IMR-90 (cell line): ENCODE measurements around the gene STX8. TPM values are rescaled to one million over a fixed set of nuclear protein-coding genes. Genes with fewer than 3 reads are reported as not detected.

ENCODE experiments used
- ATAC-seq: fragments of 200-7000 bp; cut with Tn5 transposase; 2 replicates; pipeline ENCODE4 v1.9.1; 2020; ENCODE audit warnings: low read depth, mild to moderate bottlenecking, moderate library complexity
- BruUV-seq: library from RNA; stranded (reverse); fragments of 400-500 nt; replicated peaks from 2 replicates; lab custom pipeline; 2021; lab: Mats Ljungman, UMichigan
- CTCF ChIA-PET: fragments of 300-600 bp; formaldehyde crosslinking; extraction: SDS; loops from one replicate; lab custom pipeline; 2021; ENCODE audit warnings: antibody characterized with exemption; lab: Yijun Ruan, JAX
- POLR2A ChIA-PET: fragments of 300-600 bp; sonication (Branson Sonifier 250); formaldehyde crosslinking; loops from one replicate; lab custom pipeline; 2022; ENCODE audit warnings: antibody characterized with exemption; ENCODE audit not compliant: unreplicated experiment; lab: Charles Lee
- DNase-seq: peaks from one replicate; pipeline ENCODE4 v3.0.0; 2013
- H2AFZ ChIP-seq: replicated peaks from 2 replicates; pipeline ENCODE3; 2013; ENCODE audit warnings: low read length, mild to moderate bottlenecking; ENCODE audit not compliant: poor library complexity
- H2AK5ac ChIP-seq: 2 replicates; pipeline ENCODE4 v1.6.1; 2013; ENCODE audit warnings: low read depth, low read length, inconsistent platforms
- H2AK9ac ChIP-seq: replicated peaks from 2 replicates; pipeline ENCODE3; 2013; ENCODE audit warnings: mild to moderate bottlenecking, low read depth, low read length, moderate library complexity; ENCODE audit not compliant: poor library complexity
- H2BK120ac ChIP-seq: 2 replicates; pipeline ENCODE4 v1.6.1; 2013; ENCODE audit warnings: low read depth, low read length, inconsistent platforms
- H2BK15ac ChIP-seq: 3 replicates; pipeline ENCODE4 v1.6.1; 2013; ENCODE audit warnings: low read depth, low read length, inconsistent platforms
- H2BK20ac ChIP-seq: 2 replicates; pipeline ENCODE4 v1.6.1; 2013; ENCODE audit warnings: low read depth, mild to moderate bottlenecking, inconsistent platforms, low read length, moderate library complexity
- H2BK5ac ChIP-seq: 2 replicates; pipeline ENCODE4 v1.6.1; 2013; ENCODE audit warnings: mild to moderate bottlenecking, low read depth, low read length, inconsistent platforms; ENCODE audit not compliant: poor library complexity, severe bottlenecking
- H3K14ac ChIP-seq: replicated peaks from 2 replicates; pipeline ENCODE4 v1.6.1; 2013; ENCODE audit warnings: low read depth, low read length, inconsistent platforms
- H3K18ac ChIP-seq: 2 replicates; pipeline ENCODE4 v1.6.1; 2013; ENCODE audit warnings: low read depth, low read length, control low read depth
- H3K23ac ChIP-seq: 2 replicates; pipeline ENCODE4 v1.6.1; 2013; ENCODE audit warnings: low read depth, low read length, inconsistent platforms
- H3K27ac ChIP-seq: 2 replicates; pipeline ENCODE4 v1.5.1; 2013; ENCODE audit warnings: mild to moderate bottlenecking, control low read depth, low read length; ENCODE audit not compliant: insufficient read depth
- H3K27me3 ChIP-seq: 2 replicates; pipeline ENCODE4 v1.6.1; 2013; ENCODE audit warnings: low read length; ENCODE audit not compliant: control insufficient read depth, insufficient read depth
- H3K36me3 ChIP-seq: 2 replicates; pipeline ENCODE4 v1.6.1; 2013; ENCODE audit warnings: low read length, mixed read lengths; ENCODE audit not compliant: control insufficient read depth, insufficient read depth
- H3K4ac ChIP-seq: 2 replicates; pipeline ENCODE4 v1.6.1; 2013; ENCODE audit warnings: low read depth, low read length, inconsistent platforms
- H3K4me1 ChIP-seq: 2 replicates; pipeline ENCODE4 v1.6.1; 2013; ENCODE audit warnings: low read length, mixed read lengths; ENCODE audit not compliant: control insufficient read depth, insufficient read depth
- H3K4me2 ChIP-seq: 2 replicates; pipeline ENCODE4 v1.6.1; 2013; ENCODE audit warnings: low read depth, mild to moderate bottlenecking, control low read depth, low read length, moderate library complexity
- H3K4me3 ChIP-seq: 2 replicates; pipeline ENCODE4 v1.5.1; 2013; ENCODE audit warnings: low read depth, mild to moderate bottlenecking, control low read depth, low read length, moderate library complexity; ENCODE audit not compliant: insufficient read depth
- H3K56ac ChIP-seq: 2 replicates; pipeline ENCODE4 v1.6.1; 2013; ENCODE audit warnings: low read length, inconsistent platforms; ENCODE audit not compliant: insufficient read depth; ENCODE audit errors: extremely low read depth
- H3K79me1 ChIP-seq, 2 experiments: 2 replicates each; pipeline ENCODE4 v1.6.1; 2013; ENCODE audit warnings: low read length in 2 of 2, inconsistent platforms in 1 of 2, low read depth in 1 of 2
- H3K9ac ChIP-seq: 2 replicates; pipeline ENCODE4 v1.6.1; 2013; ENCODE audit warnings: low read depth, low read length, control low read depth
- H3K9me1 ChIP-seq: 2 replicates; pipeline ENCODE4 v1.6.1; 2013; ENCODE audit warnings: low read length, inconsistent platforms; ENCODE audit not compliant: insufficient read depth
- H3K9me3 ChIP-seq: 2 replicates; pipeline ENCODE4 v1.6.1; 2013; ENCODE audit warnings: low read length; ENCODE audit not compliant: control insufficient read depth, insufficient read depth
- H4K20me1 ChIP-seq: 2 replicates; pipeline ENCODE4 v1.6.1; 2013; ENCODE audit warnings: low read length, inconsistent platforms; ENCODE audit not compliant: insufficient read depth
- H4K5ac ChIP-seq: 2 replicates; pipeline ENCODE4 v1.6.1; 2013; ENCODE audit warnings: mild to moderate bottlenecking, low read depth, low read length, control low read depth
- H4K8ac ChIP-seq, 2 experiments: 2 replicates each; pipeline ENCODE4 v1.6.1; 2013; ENCODE audit warnings: low read depth in 2 of 2, low read length in 2 of 2, control low read depth in 1 of 2, inconsistent platforms in 1 of 2
- H4K91ac ChIP-seq: 2 replicates; pipeline ENCODE4 v1.6.1; 2013; ENCODE audit warnings: low read depth, low read length, inconsistent platforms; ENCODE audit not compliant: insufficient read depth
- CEBPB ChIP-seq: IDR thresholded peaks from 2 replicates; pipeline ENCODE4 v1.6.1; 2012; ENCODE audit warnings: low read depth, low read length, improper control_type of control experiment
- RFX5 ChIP-seq: IDR thresholded peaks from 2 replicates; pipeline ENCODE4 v1.8.0; 2012; ENCODE audit warnings: low read depth, mild to moderate bottlenecking, low read length, moderate library complexity
- SMC3 ChIP-seq: fragments of 150-350 bp; IDR thresholded peaks from 2 replicates; pipeline ENCODE4 v1.6.1; 2016; ENCODE audit warnings: low read depth, mild to moderate bottlenecking, antibody characterized with exemption, low read length, moderate library complexity
- WGBS, 2 experiments: methylation state at CpG; one replicate each; pipeline versions ENCODE4 v1.1.5 to v1.1.7; 2013; ENCODE audit warnings: missing lambda C conversion rate in 2 of 2; ENCODE audit not compliant: insufficient read length in 1 of 2; ENCODE audit errors: extremely low coverage in 2 of 2; 5-methylcytosine and 5-hydroxymethylcytosine counted together
- dilution Hi-C: fragments of 300-500 bp; cut with HindIII; formaldehyde crosslinking; loops from one replicate; pipeline ENCODE4 v1.14.3; 2018; ENCODE audit warnings: low sequenced_read_pairs; ENCODE audit not compliant: unreplicated experiment
- in situ Hi-C: fragments of 300-500 bp; cut with MboI; formaldehyde crosslinking; loops from 3 replicates; pipeline ENCODE4 v1.14.3; 2019; ENCODE audit warnings: low sequenced_read_pairs, inconsistent platforms, mixed read lengths
- intact Hi-C: fragments of 100-400 bp; cut with micrococcal nuclease; formaldehyde crosslinking; loops from 2 replicates; pipeline ENCODE4 v1.10.0; 2022
- polyA plus RNA-seq, 3 experiments: library from polyadenylated mRNA; depleted of rRNA; stranded (reverse); fragments of >200 nt; gene quantifications; 2 replicates each; pipeline ENCODE4 v1.2.3, GENCODE V29; 2012; ENCODE audit warnings: low replicate concordance in 1 of 3
- total RNA-seq: library from RNA; depleted of rRNA; stranded (reverse); fragments of >200 nt; gene quantifications from 2 replicates; pipeline ENCODE4 v1.2.3, GENCODE V29; 2012

STX8 gene
- total and polyA plus RNA-seq, 2 of the 4 experiments (the other 2 are of a cell fraction) = 26.5 to 47.0 TPM

- Histone ChIP-seq H3K4ac (no peak overlapping the region), H3K4me3 (no peak overlapping the region), H4K8ac (no peak overlapping the region), H2BK120ac (no peak overlapping the region), H3K4me2 (no peak overlapping the region), H2AK5ac (no peak overlapping the region), H3K9ac (no peak overlapping the region), H2BK15ac (no peak overlapping the region), H4K20me1 (no peaks in the 10 kb centered on the region), H3K56ac (no peak overlapping the region), H2BK20ac (no peak overlapping the region), H3K18ac (no peak overlapping the region), H3K27me3 (no peaks in the 10 kb centered on the region), H2AFZ (no peak overlapping the region), H3K9me3 (no peaks in the 10 kb centered on the region), H4K91ac (no peak overlapping the region), H2AK9ac (no peak overlapping the region), H3K27ac (no peak overlapping the region), H3K79me1 (no peaks in the 10 kb centered on the region), H3K14ac (no peak overlapping the region), H3K4me1 (no peaks in the 10 kb centered on the region), H4K5ac (no peak overlapping the region), H3K36me3 (no peaks in the 10 kb centered on the region), H3K9me1 (no peaks in the 10 kb centered on the region), H3K23ac (no peak overlapping the region), H2BK5ac (no peak overlapping the region)
- intact Hi-C loops (no loop called here), dilution Hi-C loops (no loop called here), in situ Hi-C loops (no loop called here)
- CTCF ChIA-PET = no interaction called here
- ATAC-seq (peak; percentile 80), DNase-seq (peak; percentile 81)
- no TSS peak for BruUV-seq
- 72% methylated on average over 5 of the region's 16 CpGs; no CpG with 5 or more reads in 1 of the 2 experiments for WGBS, 2 experiments
- POLR2A ChIA-PET = no interaction called here
- peak; percentile 65; the same call in 1 of the 2 replicates for TF ChIP-seq CEBPB
- no peak for TF ChIP-seq SMC3
- TF ChIP-seq RFX5 = no peak
These were observed 110.3 kb downstream of the STX8 start for GRCh38 chr17:9465210-9465921.
